CD4-positive, alpha-beta T cell treated with Interleukin-17A for 1 hour (primary cell): ENCODE results near the gene NTNG1.
"Not testable (repeated sequence)": the region's sequence is repeated elsewhere in the genome, so short reads cannot be mapped to it uniquely, and the experiment has no call there.

Experiments used
- DNase-seq: peaks from one replicate; pipeline ENCODE4 v3.0.0-alpha.2; 2020

The NTNG1 gene

DNA sequence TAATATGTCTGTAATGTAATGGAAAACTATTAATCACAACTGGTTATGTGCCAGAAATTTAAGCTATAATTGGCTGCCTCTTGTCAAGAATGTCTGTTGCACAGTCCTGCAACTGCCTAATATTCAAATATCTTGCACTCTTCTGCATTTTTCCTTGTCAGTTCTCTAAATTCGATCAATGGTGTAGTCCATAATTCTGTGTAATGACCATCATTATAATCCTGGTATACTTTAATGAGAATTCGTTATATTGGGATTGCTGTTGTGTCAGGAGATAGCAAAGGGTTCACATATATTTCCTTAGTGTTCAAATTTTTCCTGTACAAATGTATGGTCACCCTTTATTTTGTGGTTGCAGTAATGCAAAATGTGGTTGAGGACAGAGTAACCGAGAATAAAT, 4.8 kb downstream of the NTNG1 start:
- no peak for DNase-seq

DNA sequence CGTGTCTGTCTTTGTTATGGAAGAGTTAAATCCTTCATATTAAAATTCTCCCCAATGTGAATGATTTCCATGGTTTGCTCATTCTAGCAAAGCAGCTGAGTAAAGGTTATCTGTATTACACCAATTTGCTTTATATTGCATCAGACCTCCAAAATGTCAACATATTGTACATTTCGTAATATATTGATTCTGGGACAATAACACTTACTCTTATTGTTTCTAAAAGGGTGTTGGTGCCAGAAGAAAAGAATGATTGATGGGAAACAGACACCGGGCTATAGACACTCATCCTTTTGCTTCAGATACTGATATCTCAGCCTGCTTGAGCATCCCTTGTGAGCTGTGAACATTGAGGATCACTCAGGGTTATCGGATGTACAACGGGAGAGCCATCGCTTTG, 7.0 kb downstream of the NTNG1 start:
- no peak for DNase-seq

DNA sequence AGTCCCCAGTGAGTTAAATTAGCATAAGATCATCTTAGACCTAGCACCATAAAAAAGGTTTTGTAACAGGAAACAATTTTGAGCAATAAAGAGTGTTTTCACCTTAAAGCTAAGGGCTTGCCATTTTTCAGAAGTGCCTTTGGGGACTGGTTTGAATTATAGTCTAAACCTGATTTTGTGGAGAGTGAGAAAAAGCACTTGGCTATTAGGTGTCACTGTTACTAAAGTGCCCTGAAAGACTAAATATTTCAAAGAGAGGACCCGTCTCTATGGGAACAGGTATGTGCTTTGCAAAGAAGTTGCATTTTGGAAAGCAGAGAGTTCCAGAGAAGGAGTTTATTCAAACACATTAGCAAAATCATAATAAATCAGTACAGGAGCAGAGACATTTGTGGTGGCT, 9.1 kb downstream of the NTNG1 start:
- no peak for DNase-seq

DNA sequence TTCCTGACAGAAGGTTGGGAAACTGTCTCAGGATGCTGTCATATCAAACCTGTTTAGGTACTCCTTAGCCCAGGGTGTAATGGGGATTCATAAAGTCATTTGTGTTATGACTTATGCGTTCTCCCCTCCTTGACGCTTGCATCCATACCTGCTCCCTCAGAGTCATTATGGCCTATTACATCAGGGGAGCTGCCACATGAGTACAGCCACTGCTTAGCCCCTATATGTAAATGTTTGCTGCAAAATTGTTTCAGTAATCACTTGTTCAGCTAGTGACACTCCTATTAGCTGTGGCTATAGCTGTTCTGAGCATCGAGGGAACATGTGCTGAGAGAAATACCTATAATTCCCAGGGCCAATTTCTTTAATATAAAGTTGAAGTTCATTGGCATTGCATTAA, 10.5 kb downstream of the NTNG1 start:
- DNase-seq: no peak

DNA sequence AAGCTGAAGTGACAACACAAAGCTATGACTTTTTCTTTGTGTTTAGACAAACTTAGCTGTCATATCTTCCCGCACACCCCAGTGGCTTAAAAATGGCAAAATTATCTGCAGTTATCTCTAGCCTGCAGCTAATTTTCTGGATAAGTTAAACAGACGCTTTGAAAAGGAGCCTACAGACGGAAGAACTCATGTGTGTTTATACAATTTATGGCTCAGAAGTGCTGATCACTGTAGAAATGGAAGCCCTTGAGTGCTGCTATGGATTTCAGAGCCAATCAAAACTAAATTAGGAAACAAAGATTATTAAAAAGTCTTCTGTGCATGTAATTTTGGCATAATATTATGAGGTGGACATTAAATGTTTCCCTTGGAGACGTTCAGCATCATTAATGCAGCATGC, 11.6 kb downstream of the NTNG1 start:
- DNase-seq: no peak

DNA sequence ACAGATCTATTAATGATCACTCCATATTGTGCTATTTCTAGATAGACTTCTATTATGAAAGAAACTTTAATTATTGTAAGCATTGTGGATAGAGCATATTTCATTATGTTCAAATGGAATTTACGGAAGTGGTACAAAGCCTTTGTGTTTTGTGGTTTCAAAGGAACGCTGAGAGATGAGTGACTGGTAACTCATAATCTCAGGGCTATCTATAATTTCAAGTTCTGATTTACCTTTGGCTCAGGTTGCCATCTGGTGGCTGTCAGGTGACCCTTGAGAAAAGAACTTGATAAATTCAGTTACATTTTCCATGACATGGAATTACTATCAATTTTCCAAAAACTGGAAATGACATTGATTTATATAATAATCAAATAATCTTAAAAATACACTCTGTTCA, 12.2 kb downstream of the NTNG1 start:
- no peak for DNase-seq

DNA sequence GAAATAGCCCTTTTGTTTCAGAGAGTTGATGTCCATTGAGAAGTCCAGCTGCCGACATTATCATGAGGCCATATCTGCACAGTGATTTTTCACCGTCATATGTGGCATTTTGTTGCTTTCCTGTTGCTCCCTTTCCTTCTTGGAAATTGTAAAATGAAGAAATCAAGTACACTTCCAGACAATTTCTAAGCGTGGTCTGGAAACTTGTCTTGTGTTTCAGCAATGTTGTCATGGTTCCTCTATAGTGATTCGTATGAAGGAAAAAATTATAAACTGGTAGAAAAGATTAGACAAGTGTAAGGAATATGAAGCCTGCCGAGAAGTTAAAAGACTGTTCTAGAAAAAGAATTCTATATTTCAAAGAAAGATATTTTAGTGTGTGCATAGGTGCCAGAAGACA, 17.7 kb downstream of the NTNG1 start:
- DNase-seq: no peak

DNA sequence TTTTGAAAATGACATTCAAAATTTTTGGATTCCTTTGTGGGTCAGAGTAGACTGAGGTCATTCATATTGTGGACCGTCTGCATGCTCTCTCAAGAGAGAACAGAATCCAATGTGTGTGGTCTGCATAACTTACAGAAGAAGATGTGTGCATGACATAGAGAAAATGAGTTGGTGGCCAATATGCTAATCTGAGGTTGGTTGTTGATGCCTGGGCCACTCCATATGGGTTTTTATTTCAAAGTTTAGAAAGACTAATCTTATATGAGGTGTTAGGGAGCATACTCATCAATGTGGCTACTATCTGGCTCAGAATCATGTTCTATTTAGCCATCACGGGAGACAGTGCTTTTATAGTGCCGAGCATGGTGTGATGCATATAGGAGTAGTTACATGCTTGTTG, 18.2 kb downstream of the NTNG1 start:
- DNase-seq: no peak

DNA sequence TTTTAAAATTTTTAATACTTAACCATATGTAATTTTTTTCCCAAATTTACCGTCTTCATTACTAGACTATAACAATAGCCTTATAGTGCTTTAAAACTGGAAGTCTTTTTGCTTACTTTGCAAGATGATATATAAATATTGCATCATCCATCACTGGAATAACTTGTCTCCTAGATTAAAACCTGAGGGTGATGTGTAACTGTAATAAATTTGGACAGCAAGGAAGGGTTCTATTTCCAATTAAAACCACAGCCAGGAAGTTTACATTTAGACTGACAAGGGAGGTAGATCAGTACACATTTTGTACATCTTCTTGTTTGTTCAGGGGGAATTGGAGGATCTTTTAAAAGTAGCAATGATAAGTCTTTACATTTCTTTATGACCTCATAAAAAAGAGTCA, 21.9 kb downstream of the NTNG1 start:
- no peak for DNase-seq

DNA sequence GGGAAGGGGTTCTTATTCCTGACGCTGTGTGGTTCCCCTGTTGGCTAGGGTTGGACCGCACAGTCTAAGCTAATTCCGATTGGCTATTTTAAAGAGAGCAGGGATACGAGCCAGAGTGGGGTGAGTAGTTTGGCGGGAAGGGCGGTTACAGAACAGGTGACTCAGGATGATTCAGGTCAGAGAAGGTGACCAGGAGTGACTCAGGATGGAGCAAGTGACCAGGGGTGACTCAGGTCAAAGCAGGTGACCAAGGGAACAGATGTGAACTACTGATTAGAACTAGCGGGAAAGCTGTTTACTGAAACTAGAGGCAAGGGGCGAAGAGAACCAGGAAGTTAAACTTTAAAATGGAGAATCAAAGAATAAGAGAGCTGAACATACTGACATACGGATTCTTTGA, 24.1 kb downstream of the NTNG1 start:
- DNase-seq: not testable (repeated sequence)

DNA sequence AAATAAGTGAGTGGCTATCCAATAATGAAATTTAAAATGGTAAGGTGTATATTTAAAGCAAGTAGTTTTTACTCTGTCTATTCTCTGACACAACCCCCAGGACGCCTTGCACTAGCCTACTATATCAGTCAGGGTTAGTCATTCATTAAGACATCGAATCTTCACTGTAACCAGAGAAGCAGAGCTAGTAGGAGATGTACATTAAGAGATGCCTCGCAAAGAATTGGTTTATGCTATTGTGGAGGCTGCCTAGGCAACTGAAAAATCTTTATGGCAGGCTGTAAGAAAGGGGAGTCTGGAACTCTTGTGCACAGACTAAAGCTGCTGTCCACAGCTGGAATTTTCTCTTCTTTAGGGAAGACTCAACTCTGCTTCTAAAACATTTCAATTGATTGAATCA, 28.8 kb downstream of the NTNG1 start:
- no peak for DNase-seq

DNA sequence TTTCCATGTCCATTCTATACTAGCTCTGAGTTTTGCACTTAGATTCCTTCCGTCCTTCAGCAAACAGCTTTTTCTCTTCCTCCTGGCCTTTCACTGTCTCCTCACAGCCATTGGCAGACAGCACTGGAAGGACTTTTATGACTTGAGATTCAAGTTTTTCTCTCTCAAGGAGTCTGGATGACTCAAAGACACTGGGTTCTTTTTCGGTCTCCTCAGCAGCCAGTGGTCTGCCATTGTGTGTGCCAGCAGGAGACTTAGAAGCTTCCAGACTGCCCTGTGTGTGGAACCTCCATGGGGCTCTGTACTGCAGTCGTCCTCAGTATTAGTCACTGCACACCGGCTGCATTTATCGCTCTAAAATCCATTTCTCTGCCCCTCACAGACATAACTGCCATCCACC, 30.5 kb downstream of the NTNG1 start:
- no peak for DNase-seq

DNA sequence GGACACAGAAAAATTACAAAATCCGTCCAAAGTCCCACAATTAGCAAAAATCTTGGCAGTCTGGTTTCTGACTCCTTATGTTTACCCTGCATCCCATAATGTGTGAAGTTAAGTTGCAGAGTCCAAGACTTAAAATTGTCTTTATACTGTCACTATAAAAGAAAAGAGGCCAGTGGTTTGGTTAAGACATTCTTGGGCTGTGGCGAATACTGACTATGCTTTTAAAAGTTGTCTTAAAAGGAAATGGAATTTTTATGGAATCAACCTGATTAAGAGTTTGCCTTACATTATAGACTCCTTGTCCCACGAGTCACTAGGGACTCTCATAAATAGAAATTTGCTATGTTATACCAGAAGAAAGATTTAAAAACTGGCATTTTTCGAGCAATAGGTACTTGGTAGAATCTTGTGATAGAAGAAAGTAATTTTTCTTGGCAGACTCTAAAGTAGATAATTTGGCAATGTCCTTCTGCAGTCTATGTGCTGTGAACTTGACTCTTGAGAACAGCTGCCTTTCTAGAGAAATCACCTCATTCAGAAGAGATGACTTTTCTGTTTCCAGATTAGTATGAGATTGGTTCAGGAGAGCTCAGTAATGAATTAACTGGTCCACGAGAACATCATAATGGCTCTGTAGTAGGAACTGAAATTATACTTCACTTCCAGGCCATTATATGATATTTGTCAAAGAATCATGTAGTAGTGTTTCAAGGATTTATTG, 31.8 kb downstream of the NTNG1 start:
- no peak for DNase-seq

DNA sequence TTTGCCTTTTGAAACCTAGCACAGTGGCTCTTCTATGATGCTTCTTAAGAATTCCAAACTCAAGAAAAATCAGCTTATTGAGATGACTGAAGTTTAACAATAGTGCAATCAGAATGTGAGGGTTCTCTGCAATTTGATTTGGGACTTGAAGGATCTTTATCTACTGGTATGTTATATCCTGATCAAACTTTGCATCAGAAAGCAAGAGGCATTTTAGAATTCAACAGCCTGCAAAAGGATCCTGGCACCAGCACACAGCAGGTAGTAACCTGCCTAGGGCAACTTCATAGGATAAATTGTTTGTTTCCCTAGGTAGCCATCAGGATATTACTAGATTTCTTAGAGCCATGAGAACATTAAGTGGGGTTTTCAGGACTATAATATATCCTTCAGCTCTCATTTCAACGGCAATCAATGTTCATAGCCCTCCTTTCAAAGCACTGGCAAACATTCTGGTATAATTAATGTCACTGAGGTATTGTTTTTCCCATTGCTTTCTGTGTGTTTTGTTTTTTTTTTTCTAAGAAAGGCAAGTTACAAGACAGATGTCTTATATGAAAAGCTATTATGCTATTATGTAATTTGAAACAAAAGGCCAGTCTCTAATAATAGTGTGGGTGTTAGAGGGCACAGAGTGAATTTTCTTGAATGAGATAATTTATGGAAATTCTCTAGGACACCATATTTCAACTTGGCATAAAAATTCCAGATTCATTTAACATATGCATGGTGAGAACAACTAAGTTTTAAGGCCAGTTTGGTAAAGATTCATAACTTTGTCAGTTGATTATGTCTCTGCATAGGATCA, 34.5 kb downstream of the NTNG1 start:
- DNase-seq: no peak

DNA sequence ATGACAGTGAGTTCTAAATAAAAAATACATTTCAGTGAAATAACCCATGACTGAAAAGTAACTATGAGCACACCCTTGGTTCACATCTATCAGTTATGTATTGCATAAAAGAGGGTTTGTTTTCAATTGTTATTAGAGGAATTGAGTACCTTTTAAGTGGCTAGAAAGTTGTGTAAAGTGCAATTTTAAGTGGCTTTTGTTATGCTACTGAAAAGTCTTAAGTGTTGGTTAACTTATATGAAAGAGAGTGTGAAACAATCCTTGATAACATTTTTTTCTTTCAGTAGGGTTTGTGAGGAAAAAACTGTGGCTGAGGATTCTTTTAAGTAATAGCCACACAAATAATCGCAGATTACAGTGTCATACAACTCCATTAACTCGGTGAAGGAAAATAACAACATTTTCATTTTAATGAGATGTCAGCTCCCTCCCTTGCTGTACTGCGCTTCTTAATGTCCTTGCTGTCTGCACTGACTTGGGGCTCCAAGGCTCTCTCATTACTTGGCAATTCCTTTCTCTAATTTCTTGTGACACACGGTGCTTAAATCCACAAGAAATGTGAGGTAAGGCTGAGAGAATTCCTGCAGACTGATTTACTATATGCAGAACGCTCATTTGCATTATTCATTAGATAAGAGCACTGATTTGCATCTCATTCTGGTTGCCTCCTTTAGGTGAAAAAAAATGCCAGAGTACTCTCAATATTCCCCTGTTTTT, 40.6 kb downstream of the NTNG1 start:
- no peak for DNase-seq

DNA sequence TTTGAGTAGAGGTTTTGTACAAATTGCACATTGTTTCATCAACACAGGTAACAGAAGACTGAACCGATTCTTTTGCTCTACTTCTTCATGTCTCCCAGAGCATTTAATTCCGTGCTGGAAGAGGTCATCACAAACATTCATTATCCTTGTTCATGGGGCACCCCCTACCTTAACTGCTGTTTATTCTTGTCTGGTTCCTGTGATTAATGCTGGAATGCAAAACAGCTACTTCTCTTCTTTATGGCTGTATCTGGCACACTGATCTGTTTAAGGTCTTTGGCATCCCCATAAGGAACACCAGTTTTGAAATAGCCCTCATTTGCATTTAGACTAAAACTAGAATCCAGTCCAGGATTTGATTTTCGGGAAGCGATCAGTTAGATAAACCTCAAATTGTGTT, 42.2 kb downstream of the NTNG1 start:
- no peak for DNase-seq

DNA sequence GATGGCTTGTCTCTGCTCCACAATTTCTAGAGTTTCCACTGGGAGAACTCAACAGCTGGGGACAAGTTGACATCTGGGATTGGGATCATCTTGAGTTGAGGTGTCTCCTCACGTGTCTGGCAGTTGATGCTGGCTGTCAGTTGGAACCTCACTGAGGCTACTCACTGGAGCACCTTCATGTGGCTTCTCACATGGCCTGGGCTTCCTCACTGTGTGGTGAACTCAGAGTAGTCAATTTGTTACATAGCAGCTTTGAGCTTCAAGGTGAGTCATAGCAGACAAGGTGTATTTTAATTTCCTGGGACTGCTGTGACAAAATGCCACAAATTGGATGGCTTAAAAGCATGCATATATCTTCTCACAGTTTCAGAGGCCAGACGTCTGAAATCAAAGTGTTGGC, 44.0 kb downstream of the NTNG1 start:
- no peak for DNase-seq

DNA sequence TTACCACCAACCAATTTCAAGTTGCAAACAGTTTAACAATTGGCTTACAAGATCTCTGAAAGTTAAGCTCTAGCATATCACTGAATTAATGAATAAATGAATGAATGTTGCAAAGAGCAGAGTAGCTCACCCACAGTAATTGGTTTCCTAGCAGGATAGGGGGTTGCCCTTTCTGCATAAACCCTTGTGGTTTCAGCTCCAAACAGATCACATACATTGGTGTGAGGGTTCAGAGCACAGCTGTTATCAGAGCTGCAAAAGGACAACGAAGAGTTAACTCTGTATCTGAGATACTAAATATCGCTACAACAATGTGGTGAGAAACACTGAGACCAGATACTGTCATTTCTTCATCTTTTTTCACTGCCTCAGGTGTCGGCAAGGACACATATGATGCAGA, 46.6 kb downstream of the NTNG1 start:
- no peak for DNase-seq

DNA sequence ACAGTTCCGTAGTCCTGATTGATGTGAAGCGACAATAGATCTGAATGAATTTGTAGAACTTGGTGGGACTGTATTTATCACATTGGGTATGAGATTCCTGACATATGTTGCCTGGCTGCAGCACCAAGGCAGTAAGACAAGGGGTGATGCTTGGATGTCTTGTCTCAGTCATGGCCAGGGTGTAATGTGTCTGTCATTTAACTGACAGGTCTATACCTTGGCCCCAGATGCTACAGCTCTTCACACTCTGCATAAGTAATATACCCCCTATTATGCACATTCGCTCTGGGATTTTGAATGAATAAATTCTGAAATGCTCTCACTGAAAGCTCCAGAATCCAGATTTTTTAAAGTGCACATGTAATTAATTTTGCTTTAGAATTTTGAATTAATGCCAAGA, 47.3 kb downstream of the NTNG1 start:
- no peak for DNase-seq

DNA sequence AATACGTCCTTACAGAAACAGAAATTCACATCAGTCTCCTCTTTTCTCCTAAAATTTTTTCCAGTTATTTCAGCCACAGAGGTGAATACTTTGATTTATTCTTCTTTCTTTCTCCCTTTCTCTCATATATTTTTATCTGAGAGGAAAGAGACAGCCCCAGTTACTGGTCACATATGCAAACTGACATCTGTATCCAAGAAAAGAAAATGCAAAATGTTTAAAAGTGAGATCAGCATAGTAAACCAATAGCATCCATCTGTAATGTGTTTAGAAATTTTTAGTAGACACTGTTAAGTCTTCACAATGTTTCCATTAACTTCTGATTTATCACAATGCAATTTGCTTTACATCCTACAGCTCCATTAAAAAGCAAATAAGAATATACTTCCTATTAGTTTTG, 53.5 kb downstream of the NTNG1 start:
- DNase-seq: no peak

DNA sequence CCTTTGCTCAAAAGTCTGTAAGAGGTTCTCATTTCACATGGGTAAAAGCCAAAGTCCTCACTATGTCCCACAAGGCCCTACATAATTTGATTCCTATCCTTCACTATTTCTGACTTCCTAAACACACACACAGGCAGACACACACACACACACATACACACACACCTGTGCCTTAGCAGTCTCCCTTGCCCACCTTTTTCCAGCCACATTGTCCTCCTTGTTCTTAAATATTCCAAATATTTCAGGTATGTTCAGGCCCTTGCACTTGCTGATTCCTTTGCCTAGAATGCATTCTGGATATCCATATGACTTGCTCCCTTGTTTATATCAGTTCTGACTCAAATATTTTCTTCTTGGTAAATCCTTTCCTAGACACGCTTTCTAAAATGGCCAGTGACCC, 54.6 kb downstream of the NTNG1 start:
- DNase-seq: no peak

DNA sequence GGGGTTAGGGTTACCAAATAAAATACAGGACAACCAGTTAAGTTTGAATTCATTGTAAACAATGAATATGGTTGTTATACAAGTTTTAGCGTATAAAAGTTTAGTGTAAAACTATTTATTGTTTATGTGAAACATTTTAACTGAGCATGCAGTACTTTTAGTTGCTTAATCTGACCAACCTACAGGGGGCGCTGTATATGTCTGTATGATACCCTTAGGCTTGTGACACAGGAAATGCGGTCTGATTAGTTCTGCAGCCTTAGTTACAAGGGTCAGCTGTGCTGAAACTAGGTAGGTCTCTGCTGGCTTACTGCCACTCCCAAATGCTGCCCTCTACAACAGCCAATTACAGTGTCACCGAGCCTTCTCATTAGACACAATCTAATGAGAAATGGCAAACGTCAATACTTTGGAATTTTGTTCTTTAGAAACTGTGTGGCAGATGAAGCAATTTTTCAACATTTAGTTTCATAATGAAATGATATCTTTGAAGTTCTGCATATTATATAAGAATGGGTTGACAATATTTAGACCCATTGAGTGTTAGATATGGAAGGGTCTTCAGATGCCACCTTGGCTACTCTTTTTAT, 56.2 kb downstream of the NTNG1 start:
- DNase-seq: no peak

DNA sequence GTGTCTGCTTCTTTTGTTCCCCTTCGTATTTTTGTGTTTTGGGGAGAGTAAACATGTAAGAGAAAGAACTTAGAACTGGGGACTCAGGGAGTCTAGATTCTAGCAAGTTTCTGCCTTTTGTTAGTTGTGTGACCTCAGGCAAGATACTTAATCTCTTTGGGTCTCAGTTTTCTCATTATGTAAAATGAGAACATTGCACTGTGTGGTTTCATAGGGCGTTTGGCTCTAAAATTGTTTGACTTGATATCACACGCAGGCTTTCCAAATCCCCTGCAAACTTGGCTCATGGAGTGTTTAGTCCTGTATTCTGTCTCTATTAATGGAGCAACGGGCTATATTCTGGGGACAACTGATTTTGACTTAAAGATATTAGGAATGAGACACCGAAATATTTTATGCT, 57.7 kb downstream of the NTNG1 start:
- no peak for DNase-seq

DNA sequence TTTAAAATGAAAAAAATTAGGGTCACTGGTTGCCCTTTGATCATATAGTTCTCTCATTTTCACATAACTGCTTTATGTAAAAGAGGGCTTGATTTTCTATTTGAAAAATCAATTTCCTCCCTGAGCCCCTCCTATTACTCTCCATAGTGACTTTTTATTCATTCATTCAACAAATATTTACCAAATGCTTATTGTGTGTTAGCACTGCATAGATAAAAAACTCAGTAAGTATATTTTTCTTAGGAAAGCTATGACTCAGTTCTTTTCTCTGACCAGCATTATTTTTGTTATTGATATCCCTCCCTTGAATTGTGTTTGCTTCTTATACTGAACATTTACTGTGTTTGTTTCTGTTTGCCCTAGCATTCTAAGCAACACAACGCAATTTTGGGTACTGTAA, 59.8 kb downstream of the NTNG1 start:
- DNase-seq: no peak
